Measurements from ENCODE around the gene ERF.

- TF ChIP-seq CTCF (IDR thresholded peaks at IDR 0.05): no peak
- TF ChIP-seq EZH2 (IDR thresholded peaks at IDR 0.05): no peak
These were observed 6.8 kb upstream of the ERF start for GRCh38 chr19:42261763-42262162.
